ENCODE results near the gene AANAT.

The AANAT gene

GRCh38 chr17:76467366-76467765 is at the start of gene AANAT:
TSS of gene AANAT (plus strand) at chr17:76467603. CDS start at chr17:76468747, 1,144 bp downstream.
- DNase-seq: no peak

- no peak for DNase-seq
Measured at GRCh38 chr17:76419576-76420260, 47.7 kb upstream of the AANAT start.

GRCh38 chr17:76420356-76421043 is 46.9 kb upstream of the AANAT start:
- no peak for DNase-seq

- DNase-seq: no peak
Measured at GRCh38 chr17:76421044-76421407, 46.4 kb upstream of the AANAT start.

DNA sequence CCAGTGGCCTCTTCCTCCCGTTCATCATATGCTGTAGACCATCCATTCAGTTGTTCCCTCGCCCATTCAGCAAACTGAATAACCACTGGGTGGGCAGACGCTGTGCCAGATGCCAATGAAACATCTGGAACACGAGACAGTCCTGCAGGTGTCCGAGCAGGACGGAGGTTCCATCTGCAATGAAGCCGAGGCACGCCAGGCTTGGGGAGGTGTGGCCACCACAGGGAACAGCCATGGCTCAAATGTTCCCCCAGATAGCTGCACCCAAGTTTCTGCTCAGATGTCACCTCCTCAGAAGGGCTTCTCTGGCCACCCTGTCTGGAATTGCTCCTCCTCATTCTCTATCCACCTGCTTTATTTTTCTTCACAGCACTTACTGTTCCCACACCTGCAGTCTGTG is 45.0 kb upstream of the AANAT start:
- DNase-seq: no peak

GRCh38 chr17:76422860-76423259 is 44.5 kb upstream of the AANAT start:
- DNase-seq: no peak

- no peak for DNase-seq
Measured at GRCh38 chr17:76426853-76427252, 40.5 kb upstream of the AANAT start.

DNA sequence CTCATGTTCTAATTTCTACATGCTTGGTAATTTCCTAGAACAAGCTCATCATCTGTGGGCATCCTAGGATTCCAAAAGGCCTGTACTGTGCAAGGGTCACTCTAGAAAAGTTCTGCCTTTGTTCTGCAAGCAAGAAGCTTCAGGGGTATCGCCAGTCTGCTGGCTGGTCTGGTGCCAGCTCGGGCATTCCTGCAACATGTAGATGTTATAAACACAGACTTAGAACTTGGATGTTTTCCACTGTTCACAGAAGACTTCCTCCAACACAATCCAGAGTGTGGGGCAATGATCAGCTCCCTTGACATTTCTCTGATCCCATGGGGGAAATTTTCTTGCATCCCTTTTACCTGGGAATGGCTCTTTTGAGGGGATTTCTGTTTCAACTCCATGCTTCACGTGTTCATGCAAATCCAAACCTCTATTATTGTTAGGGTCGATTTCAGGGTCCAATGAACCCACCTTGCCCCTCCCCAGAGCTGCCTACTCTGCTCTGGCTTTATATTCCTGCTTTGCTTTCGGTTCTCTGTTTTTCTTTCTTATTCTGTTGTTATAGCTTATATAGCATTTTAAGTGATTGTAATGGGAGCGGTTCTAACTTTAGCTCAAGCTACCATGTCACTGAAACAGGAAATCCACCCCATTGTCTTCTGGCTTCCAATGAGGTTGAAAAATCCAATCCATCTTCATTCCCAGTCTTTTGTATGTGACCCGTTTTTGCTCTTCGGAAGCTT is 39.7 kb upstream of the AANAT start:
- DNase-seq: no peak

- DNase-seq: no peak
Measured at GRCh38 chr17:76428511-76428910, 38.9 kb upstream of the AANAT start.

GRCh38 chr17:76431509-76431908 is 35.9 kb upstream of the AANAT start:
- no peak for DNase-seq

GRCh38 chr17:76432004-76432403 is 35.4 kb upstream of the AANAT start:
- DNase-seq: no peak

DNA sequence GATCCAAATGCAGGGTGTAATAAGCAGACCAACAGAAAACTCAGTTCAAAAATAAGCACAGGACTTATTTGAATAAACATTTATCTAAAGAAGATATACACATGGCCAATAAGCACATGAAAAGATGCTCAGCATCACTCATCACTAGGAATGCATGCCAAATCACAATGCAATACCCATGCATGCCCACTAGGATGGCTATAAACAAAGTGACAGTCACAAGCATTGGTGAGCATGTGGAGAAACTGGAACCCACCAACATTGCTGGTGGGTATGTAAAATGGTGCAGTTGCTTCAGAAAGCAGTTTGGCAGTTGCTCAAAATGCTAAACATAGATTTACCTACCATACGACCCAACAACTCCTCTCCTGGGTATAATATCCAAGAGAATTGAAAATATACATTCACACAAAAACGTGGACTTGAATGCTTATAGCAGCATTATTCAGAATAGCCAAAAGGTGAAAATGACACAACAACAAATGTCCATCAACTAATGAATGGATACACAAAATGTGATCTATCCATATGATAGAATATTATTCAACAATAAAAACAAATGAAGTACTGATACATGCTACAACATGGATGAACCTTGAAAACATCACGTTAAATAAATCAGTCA is 34.6 kb upstream of the AANAT start:
- no peak for DNase-seq

DNA sequence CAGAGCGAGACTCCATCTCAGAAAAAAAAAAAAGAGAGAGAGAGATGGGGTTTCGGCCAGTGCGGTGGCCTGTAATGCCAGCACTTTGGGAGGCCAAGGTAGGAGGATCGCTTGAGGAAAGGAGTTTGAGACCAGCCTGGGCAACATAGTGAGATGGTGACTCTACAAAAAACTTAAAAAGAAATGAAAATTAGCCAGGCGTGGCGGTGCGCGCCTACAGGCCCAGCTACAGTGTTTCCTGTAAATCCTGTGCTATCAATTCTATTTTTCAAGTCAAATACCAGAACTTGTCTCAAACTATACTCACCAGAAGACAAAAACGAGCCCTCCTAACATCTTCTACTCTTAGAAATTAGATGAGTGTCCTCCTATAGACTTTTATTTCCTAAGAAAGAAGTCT is 33.7 kb upstream of the AANAT start:
- no peak for DNase-seq

DNA sequence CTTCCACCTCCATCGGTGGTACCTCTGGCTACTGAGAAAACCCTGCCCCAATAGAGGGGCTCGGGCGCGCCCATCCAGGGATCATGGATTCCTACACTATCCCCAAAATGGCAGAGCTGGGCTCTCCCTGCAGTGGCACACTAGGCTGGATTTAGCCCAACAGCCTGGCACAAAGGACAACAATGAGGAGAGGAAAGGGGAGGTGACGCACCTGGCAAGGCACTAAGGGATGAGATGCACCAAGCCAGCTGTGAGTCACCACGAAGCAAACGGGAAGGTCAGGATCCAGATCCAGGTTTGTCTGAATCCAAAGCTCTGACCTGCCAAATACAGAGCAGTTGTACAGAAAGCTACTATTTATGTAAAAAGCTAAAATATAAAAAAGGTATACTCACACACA is 32.5 kb upstream of the AANAT start:
- no peak for DNase-seq

DNA sequence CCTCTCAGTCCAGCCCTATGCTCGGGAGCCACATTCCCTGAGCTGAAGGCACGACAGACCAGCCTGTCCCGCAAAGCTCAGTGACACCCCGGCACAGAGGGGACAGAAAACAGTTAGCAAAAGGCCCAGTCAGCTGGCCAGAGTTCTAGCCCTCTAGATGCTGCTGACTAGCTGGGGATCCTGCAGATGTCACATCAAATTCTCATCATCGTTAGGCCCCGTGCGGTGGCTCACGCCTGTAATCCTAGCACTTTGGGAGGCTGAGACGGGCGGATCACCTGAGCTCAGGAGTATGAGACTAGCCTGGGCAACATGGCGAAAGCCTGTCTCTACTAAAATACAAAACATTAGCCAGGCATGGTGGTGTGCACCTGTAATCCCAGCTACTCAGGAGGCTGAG is 31.7 kb upstream of the AANAT start:
- no peak for DNase-seq

- DNase-seq: no peak
Measured at GRCh38 chr17:76437467-76438402, 29.7 kb upstream of the AANAT start.

GRCh38 chr17:76438906-76439305 is 28.5 kb upstream of the AANAT start:
- DNase-seq: no peak

- DNase-seq: no peak
Measured at GRCh38 chr17:76439314-76439928, 28.0 kb upstream of the AANAT start.

DNA sequence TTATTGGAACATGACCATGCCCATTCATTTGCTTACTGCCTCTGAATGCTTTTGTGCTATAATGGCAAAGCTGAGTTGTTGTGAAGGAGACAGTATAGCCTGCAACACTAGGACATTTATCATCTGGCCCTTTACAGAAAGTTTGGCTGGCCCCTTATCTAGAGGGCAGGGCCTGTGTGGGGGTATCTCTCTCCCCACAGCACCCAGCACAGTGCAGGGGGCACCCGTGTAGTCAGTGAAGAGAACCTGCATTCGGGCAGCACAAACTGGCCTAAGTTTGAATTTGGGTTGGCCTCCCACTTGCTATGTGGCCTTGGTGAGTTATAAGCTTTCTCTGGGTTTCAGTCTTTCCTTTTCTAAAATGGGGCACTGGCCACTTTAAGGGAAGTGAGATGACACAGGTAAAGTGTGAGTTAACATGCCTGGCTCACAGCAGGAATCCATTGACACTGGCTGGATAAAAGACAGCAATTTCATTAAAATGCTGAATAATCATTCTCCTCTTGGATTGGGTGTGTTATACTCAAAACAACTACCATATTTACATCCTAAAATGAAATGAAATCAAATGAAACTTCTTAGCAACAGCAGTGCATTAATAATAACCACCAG is 26.5 kb upstream of the AANAT start:
- DNase-seq: no peak

- DNase-seq: no peak
Measured at GRCh38 chr17:76441686-76442340, 25.6 kb upstream of the AANAT start.
